Upper lobe of left lung (tissue), 6 donors: ENCODE results near the gene SKIC8. TPM values are rescaled to one million over a fixed set of nuclear protein-coding genes. Genes with fewer than 3 reads are reported as not detected.
A peak's percentile ranks its signal among the peaks of the same experiment; 100 is the strongest.

Experiments used
- ATAC-seq, 2 donors: fragments of 200-7000 bp; cut with Tn5 transposase; one replicate each; pipeline ENCODE4 v1.9.1; 2022; ENCODE audit warnings: mild to moderate bottlenecking in 2 of 2, moderate library complexity in 2 of 2; ENCODE audit not compliant: low FRiP score in 2 of 2
- DNase-seq, 2 donors: peaks; one replicate each; pipeline ENCODE4 v3.0.0-alpha.2; 2019 to 2020
- H3K27ac ChIP-seq, 4 donors: fragments of 200-600 bp; sonication (generic); one replicate each; pipeline ENCODE4 v1.5.1; 2016 to 2019
- H3K27me3 ChIP-seq, 4 donors: fragments of 200-600 bp; sonication (generic); one replicate each; pipeline ENCODE4 v1.5.1; 2017 to 2019
- H3K36me3 ChIP-seq, 4 donors: fragments of 200-600 bp; sonication (generic); one replicate each; pipeline ENCODE4 v1.5.1; 2016 to 2019
- H3K4me1 ChIP-seq, 4 donors: fragments of 200-600 bp; sonication (generic); one replicate each; pipeline ENCODE4 v1.5.1; 2018 to 2019
- H3K4me3 ChIP-seq, 4 donors: fragments of 200-600 bp; sonication (generic); one replicate each; pipeline ENCODE4 v1.5.1; 2017 to 2019; ENCODE audit warnings: mild to moderate bottlenecking in 2 of 4, moderate library complexity in 1 of 4
- H3K9me3 ChIP-seq, 4 donors: fragments of 200-600 bp; sonication (generic); one replicate each; pipeline ENCODE4 v1.5.1; 2018 to 2019
- EP300 ChIP-seq, 4 donors: sonication (generic); formaldehyde crosslinking; IDR thresholded peaks; one replicate each; pipeline ENCODE4 v1.5.1; 2017; ENCODE audit warnings: antibody characterized with exemption in 4 of 4, control low read depth in 2 of 4
- POLR2A ChIP-seq, 4 donors: fragments of 450-650 bp; IDR thresholded peaks; one replicate each; pipeline ENCODE4 v1.5.1; 2016 to 2017; ENCODE audit warnings: antibody characterized with exemption in 4 of 4, mild to moderate bottlenecking in 2 of 4
- POLR2AphosphoS5 ChIP-seq, 2 donors: sonication (generic); formaldehyde crosslinking; IDR thresholded peaks; one replicate each; pipeline ENCODE4 v1.5.1; 2017; ENCODE audit warnings: antibody characterized with exemption in 2 of 2
- WGBS, 2 donors: methylation state at CpG; one replicate each; pipeline ENCODE4 v1.1.5; 2017 to 2018; 5-methylcytosine and 5-hydroxymethylcytosine counted together
- total RNA-seq, 6 donors: library from RNA; depleted of rRNA in 4 of 6; stranded (reverse); fragments of >200 nt in 4 of 6; gene quantifications; one replicate each; pipeline versions ENCODE4 v1.1.0 to v1.2.1, GENCODE V29; 2016 to 2021
- TF ChIP-seq, protein P1 (sequence below), 6 experiments: fragments of 450-650 bp in 4 of 6; fragments of 200-600 bp in 2 of 6; sonication (generic) in 2 of 6; IDR thresholded peaks; one replicate each; pipeline ENCODE4 v1.5.1; 2016 to 2019; ENCODE audit warnings: antibody characterized with exemption in 6 of 6
- donor health status: DM: no; HTN: no; CAD: no; lungs with moderate emphysema.
- donor health status: DM: no; HTN: yes; CAD: no; lungs with severe emphysema.

SKIC8 gene
- total RNA-seq, 6 donors from 2014 or later, result 33.6 to 67.1 (median 50.3) TPM

- 11 to 26% methylated on average over 31 to 47 of the region's 53 CpGs for WGBS, 2 donors
- peaks cover 4 to 17% (median 7%) of the 10 kb centered on the region in 4 donors for H3K4me1 ChIP-seq
- DNase-seq (peak in 1 of 2 donors; percentile 64), ATAC-seq (no peak)
- H3K27me3 ChIP-seq, result peaks cover 0 to 35% (median 19%) of the 10 kb centered on the region in 4 donors
- no peaks in the 10 kb centered on the region for H3K36me3 ChIP-seq
- H3K4me3 ChIP-seq, result no peak overlapping the region
- no peak for TF ChIP-seq POLR2A (IDR thresholded peaks at IDR 0.05)
- no peak for TF ChIP-seq EP300 (IDR thresholded peaks at IDR 0.05)
- no peak for TF ChIP-seq POLR2AphosphoS5 (IDR thresholded peaks at IDR 0.05)
- TF ChIP-seq, protein P1, sequence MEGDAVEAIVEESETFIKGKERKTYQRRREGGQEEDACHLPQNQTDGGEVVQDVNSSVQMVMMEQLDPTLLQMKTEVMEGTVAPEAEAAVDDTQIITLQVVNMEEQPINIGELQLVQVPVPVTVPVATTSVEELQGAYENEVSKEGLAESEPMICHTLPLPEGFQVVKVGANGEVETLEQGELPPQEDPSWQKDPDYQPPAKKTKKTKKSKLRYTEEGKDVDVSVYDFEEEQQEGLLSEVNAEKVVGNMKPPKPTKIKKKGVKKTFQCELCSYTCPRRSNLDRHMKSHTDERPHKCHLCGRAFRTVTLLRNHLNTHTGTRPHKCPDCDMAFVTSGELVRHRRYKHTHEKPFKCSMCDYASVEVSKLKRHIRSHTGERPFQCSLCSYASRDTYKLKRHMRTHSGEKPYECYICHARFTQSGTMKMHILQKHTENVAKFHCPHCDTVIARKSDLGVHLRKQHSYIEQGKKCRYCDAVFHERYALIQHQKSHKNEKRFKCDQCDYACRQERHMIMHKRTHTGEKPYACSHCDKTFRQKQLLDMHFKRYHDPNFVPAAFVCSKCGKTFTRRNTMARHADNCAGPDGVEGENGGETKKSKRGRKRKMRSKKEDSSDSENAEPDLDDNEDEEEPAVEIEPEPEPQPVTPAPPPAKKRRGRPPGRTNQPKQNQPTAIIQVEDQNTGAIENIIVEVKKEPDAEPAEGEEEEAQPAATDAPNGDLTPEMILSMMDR (IDR thresholded peaks at IDR 0.05), result no peak
- H3K27ac ChIP-seq, result no peak overlapping the region
- no peaks in the 10 kb centered on the region for H3K9me3 ChIP-seq
These were observed 41.9 kb upstream of the SKIC8 start for GRCh38 chr15:78341057-78341987.

DNA sequence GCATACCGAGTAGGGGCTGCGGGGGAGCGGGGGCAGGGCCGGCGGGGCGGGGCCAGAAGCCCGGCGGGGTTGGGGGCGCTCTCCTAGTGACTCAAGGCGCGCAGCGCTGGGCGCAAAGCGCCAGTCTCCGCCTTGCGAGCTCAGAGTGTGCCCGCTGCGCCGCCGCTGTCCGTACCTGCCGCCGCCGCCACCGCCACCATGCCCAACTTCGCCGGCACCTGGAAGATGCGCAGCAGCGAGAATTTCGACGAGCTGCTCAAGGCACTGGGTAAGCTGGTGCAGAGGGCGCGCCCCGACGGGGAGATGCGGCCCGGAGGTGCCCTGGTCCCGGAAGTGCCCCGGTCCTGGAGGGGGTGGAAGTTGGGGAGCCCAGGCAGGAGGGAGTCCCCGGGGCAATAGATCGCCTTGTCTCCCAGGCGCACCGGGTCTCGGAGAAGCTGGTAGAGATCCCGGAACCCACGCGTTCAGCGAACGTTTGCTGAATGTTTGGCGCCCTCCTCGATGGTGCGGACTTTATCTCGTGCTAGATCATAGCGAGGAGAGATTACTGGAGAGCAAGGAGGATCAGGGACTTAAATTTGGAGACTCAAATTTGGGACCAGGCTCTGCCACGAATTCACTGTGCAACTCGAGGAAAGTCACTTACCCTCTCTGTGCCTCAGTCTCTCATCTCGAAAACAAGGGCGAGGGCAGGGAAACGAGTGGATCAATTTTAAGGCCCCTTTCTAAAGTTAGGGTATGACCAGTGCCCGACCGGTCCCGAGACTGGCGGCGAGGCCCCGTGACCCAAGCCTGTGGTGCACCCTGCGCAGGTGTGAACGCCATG, 41.0 kb upstream of the SKIC8 start, which contains the start of gene CRABP1:
CRABP1 (plus strand) TSS at position 123 of the 826 bp plus-strand sequence; CDS start at position 199, 76 bp downstream.
- peak in 1 of 2 donors; percentile 73 for DNase-seq
- no peaks in the 10 kb centered on the region for H3K9me3 ChIP-seq
- H3K4me3 ChIP-seq, result peak within 1 kb of the TSS in 1 of 4 donors; percentile 8
- H3K27me3 ChIP-seq, result peaks cover 0 to 35% (median 19%) of the 10 kb centered on the region in 4 donors
- H3K27ac ChIP-seq, result no peak within 1 kb of the TSS
- H3K36me3 ChIP-seq, result no peaks in the 10 kb centered on the region
- H3K4me1 ChIP-seq, result peaks cover 4 to 17% (median 7%) of the 10 kb centered on the region in 4 donors
- TF ChIP-seq, protein P1 (IDR thresholded peaks at IDR 0.05), result no peak
- no peak for TF ChIP-seq POLR2AphosphoS5 (IDR thresholded peaks at IDR 0.05)
- no peak for TF ChIP-seq EP300 (IDR thresholded peaks at IDR 0.05)
- TF ChIP-seq POLR2A (IDR thresholded peaks at IDR 0.05), result no peak
- 0 to 4% methylated on average over 12 to 48 of the region's 67 CpGs for WGBS, 2 donors
- ATAC-seq, result no peak

- no peak for ATAC-seq
- Histone ChIP-seq H3K36me3 (no peaks in the 10 kb centered on the region), H3K27ac (no peak overlapping the region), H3K4me1 (peaks cover 4 to 17% (median 7%) of the 10 kb centered on the region in 4 donors), H3K9me3 (no peaks in the 10 kb centered on the region), H3K27me3 (peaks cover 0 to 35% (median 19%) of the 10 kb centered on the region in 4 donors), H3K4me3 (no peak overlapping the region)
- no peak for DNase-seq
- WGBS, 2 donors, result 37 to 42% methylated on average over 12 to 13 of the region's 17 CpGs
- TF ChIP-seq POLR2A (IDR thresholded peaks at IDR 0.05) (no peak), POLR2AphosphoS5 (IDR thresholded peaks at IDR 0.05) (no peak), EP300 (IDR thresholded peaks at IDR 0.05) (no peak)
- TF ChIP-seq, protein P1 (IDR thresholded peaks at IDR 0.05), result no peak
These were observed 40.1 kb upstream of the SKIC8 start for GRCh38 chr15:78339559-78339958.

DNA sequence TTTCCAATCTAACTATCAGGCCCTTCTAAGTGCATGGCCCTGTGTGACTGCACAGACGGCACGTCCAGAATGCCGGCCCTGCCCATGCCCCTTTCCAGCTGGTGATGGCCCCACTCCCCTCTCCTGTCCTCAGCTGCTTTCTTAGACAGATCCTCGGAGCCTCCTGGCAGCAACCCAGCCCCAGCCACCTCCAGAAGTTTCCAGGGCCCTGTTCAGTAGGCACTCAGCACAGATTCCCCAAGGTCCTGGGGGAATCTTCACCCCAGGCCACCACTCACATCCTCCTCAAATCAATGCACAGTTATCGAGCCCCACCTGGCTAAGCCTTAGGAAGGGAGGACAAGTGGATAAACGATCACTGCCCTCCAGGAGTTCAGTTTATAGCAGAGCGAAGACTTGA, 39.4 kb upstream of the SKIC8 start:
- peaks cover 4 to 17% (median 7%) of the 10 kb centered on the region in 4 donors for H3K4me1 ChIP-seq
- H3K36me3 ChIP-seq, result no peaks in the 10 kb centered on the region
- DNase-seq (no peak), ATAC-seq (no peak)
- H3K4me3 ChIP-seq, result no peak overlapping the region
- no peaks in the 10 kb centered on the region for H3K9me3 ChIP-seq
- H3K27me3 ChIP-seq, result peaks cover 0 to 35% (median 19%) of the 10 kb centered on the region in 4 donors
- H3K27ac ChIP-seq, result no peak overlapping the region
- TF ChIP-seq POLR2A (IDR thresholded peaks at IDR 0.05), result no peak
- 80 to 81% methylated on average over 7 of the region's 7 CpGs for WGBS, 2 donors

GRCh38 chr15:78335985-78336384, 36.6 kb upstream of the SKIC8 start:
- Histone ChIP-seq H3K27me3 (peaks cover 0 to 20% (median 13%) of the 10 kb centered on the region in 4 donors), H3K27ac (no peak overlapping the region), H3K4me3 (no peak overlapping the region), H3K9me3 (no peaks in the 10 kb centered on the region), H3K36me3 (no peaks in the 10 kb centered on the region), H3K4me1 (peaks cover 4 to 11% (median 7%) of the 10 kb centered on the region in 4 donors)
- TF ChIP-seq EP300 (IDR thresholded peaks at IDR 0.05) (no peak), POLR2AphosphoS5 (IDR thresholded peaks at IDR 0.05) (no peak), POLR2A (IDR thresholded peaks at IDR 0.05) (no peak)
- TF ChIP-seq, protein P1 (IDR thresholded peaks at IDR 0.05), result no peak
- no peak for ATAC-seq
- DNase-seq, result no peak
- WGBS, 2 donors, result 90 to 91% methylated on average over 4 of the region's 4 CpGs
